ENCODE results near the gene DOK6. TPM values are rescaled to one million over a fixed set of nuclear protein-coding genes. Genes with fewer than 3 reads are reported as not detected.

Gene DOK6
- total RNA-seq, 1 experiment from 2014 or later: not detected

DNA sequence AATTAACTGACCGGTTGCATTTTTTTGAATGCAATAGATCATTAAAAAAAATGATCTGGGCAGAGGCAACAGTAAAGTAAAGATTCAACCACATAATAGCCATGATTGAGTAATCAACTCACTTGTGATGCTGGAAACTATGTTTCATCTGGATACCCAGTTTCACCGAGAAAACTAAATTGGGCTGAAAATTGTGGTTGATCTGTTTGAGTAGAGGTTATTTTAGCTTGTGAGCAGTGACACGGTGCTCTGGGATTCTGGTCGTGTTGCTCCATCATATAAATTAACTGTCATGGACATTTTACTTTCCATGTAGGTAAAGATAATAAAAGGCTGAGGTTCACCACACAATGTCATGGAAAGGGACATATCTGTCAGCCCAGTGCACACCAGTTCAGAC, 488.3 kb downstream of the DOK6 start:
- no peak overlapping the region for H3K4me3 Mint-ChIP-seq (ENCODE audit: low read depth, unreplicated experiment)
- DNase-seq: no peak
- BruUV-seq (replicated peaks): no TSS peak

DNA sequence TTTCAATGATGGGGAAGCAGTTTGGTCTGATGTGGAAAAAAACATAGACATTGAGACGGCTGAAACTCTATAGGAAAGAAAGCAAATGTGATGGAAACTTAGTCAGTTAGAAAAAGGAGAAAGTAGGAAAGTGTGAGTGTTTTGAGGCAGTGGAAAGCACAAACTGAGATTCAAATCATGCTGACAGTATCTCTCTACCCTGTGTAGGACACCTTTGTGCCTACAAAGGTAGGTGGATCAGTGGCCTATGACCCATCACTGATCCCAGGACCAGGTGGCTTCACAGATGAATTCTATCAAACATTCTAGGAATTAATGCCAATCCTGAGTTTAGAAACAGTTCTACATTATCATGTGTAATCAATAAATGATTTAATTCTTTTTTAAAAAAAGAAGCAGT, 489.9 kb downstream of the DOK6 start:
- no peaks in the 10 kb centered on the region for H3K4me1 Mint-ChIP-seq (ENCODE audit: low read depth, unreplicated experiment)
- intact Hi-C loops (cut with micrococcal nuclease; ENCODE audit: unreplicated experiment): no loop called here
- CTCF ChIA-PET: no interaction called here
- peaks cover 3% of the 10 kb centered on the region for H3K9me3 Mint-ChIP-seq (ENCODE audit: low read depth, unreplicated experiment)
- H3K36me3 Mint-ChIP-seq (ENCODE audit: insufficient read depth, unreplicated experiment): no peaks in the 10 kb centered on the region
- no peak for DNase-seq
- no peak overlapping the region for H3K4me3 Mint-ChIP-seq (ENCODE audit: low read depth, unreplicated experiment)
- TF ChIP-seq, protein P1, sequence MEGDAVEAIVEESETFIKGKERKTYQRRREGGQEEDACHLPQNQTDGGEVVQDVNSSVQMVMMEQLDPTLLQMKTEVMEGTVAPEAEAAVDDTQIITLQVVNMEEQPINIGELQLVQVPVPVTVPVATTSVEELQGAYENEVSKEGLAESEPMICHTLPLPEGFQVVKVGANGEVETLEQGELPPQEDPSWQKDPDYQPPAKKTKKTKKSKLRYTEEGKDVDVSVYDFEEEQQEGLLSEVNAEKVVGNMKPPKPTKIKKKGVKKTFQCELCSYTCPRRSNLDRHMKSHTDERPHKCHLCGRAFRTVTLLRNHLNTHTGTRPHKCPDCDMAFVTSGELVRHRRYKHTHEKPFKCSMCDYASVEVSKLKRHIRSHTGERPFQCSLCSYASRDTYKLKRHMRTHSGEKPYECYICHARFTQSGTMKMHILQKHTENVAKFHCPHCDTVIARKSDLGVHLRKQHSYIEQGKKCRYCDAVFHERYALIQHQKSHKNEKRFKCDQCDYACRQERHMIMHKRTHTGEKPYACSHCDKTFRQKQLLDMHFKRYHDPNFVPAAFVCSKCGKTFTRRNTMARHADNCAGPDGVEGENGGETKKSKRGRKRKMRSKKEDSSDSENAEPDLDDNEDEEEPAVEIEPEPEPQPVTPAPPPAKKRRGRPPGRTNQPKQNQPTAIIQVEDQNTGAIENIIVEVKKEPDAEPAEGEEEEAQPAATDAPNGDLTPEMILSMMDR (IDR thresholded peaks at IDR 0.05; ENCODE audit: unreplicated experiment): no peak
- H3K27ac Mint-ChIP-seq (ENCODE audit: unreplicated experiment): no peak overlapping the region
- H3K27me3 Mint-ChIP-seq (ENCODE audit: unreplicated experiment): no peaks in the 10 kb centered on the region
- BruUV-seq (replicated peaks): no TSS peak

More for the DNA sequence above, 488.3 kb downstream of the DOK6 start:
- H3K4me1 Mint-ChIP-seq (ENCODE audit: low read depth, unreplicated experiment): no peaks in the 10 kb centered on the region
- CTCF ChIA-PET: no interaction called here
- peaks cover 3% of the 10 kb centered on the region for H3K9me3 Mint-ChIP-seq (ENCODE audit: low read depth, unreplicated experiment)
- intact Hi-C loops (cut with micrococcal nuclease; ENCODE audit: unreplicated experiment): no loop called here
- no peak overlapping the region for H3K27ac Mint-ChIP-seq (ENCODE audit: unreplicated experiment)
- H3K27me3 Mint-ChIP-seq (ENCODE audit: unreplicated experiment): no peaks in the 10 kb centered on the region
- TF ChIP-seq, protein P1 (IDR thresholded peaks at IDR 0.05; ENCODE audit: unreplicated experiment): no peak
- no peaks in the 10 kb centered on the region for H3K36me3 Mint-ChIP-seq (ENCODE audit: insufficient read depth, unreplicated experiment)

GRCh38 chr18:69894467-69894866, 493.8 kb downstream of the DOK6 start:
- Mint-ChIP-seq H3K36me3 (ENCODE audit: insufficient read depth, unreplicated experiment) (no peaks in the 10 kb centered on the region), H3K27ac (ENCODE audit: unreplicated experiment) (no peak overlapping the region), H3K27me3 (ENCODE audit: unreplicated experiment) (no peaks in the 10 kb centered on the region), H3K4me3 (ENCODE audit: low read depth, unreplicated experiment) (no peak overlapping the region), H3K4me1 (ENCODE audit: low read depth, unreplicated experiment) (no peaks in the 10 kb centered on the region), H3K9me3 (ENCODE audit: low read depth, unreplicated experiment) (peaks cover 3% of the 10 kb centered on the region)
- CTCF ChIA-PET: no interaction called here
- intact Hi-C loops (cut with micrococcal nuclease; ENCODE audit: unreplicated experiment): no loop called here
- TF ChIP-seq, protein P1 (IDR thresholded peaks at IDR 0.05; ENCODE audit: unreplicated experiment): no peak
- DNase-seq: no peak
- BruUV-seq (replicated peaks): no TSS peak

- H3K9me3 Mint-ChIP-seq (ENCODE audit: low read depth, unreplicated experiment): peaks cover 3% of the 10 kb centered on the region
- DNase-seq: no peak
- no peak overlapping the region for H3K27ac Mint-ChIP-seq (ENCODE audit: unreplicated experiment)
- BruUV-seq (replicated peaks): no TSS peak
- intact Hi-C loops (cut with micrococcal nuclease; ENCODE audit: unreplicated experiment): no loop called here
- TF ChIP-seq, protein P1 (IDR thresholded peaks at IDR 0.05; ENCODE audit: unreplicated experiment): no peak
- no peaks in the 10 kb centered on the region for H3K4me1 Mint-ChIP-seq (ENCODE audit: low read depth, unreplicated experiment)
- CTCF ChIA-PET: no interaction called here
- H3K36me3 Mint-ChIP-seq (ENCODE audit: insufficient read depth, unreplicated experiment): no peaks in the 10 kb centered on the region
- H3K4me3 Mint-ChIP-seq (ENCODE audit: low read depth, unreplicated experiment): no peak overlapping the region
- H3K27me3 Mint-ChIP-seq (ENCODE audit: unreplicated experiment): no peaks in the 10 kb centered on the region
Observed at GRCh38 chr18:69895066-69896047, 494.7 kb downstream of the DOK6 start.

Data from Calu3 (cell line).